NT2/D1 (cell line): ENCODE measurements around the gene LHFPL6.

Experiments used
- DNase-seq: peaks from one replicate; pipeline ENCODE4 v3.0.0-alpha.2; 2011; ENCODE audit warnings: low read depth, low spot score
- H3K27me3 ChIP-seq: 2 replicates; pipeline ENCODE4 v1.6.0; 2011; ENCODE audit warnings: mild to moderate bottlenecking; ENCODE audit not compliant: insufficient read length, insufficient read depth
- H3K36me3 ChIP-seq: 2 replicates; pipeline ENCODE4 v1.6.1; 2011; ENCODE audit warnings: mild to moderate bottlenecking, low read length, mixed read lengths; ENCODE audit not compliant: insufficient read depth, insufficient read length
- H3K4me1 ChIP-seq: 2 replicates; pipeline ENCODE4 v1.5.1; 2011; ENCODE audit not compliant: insufficient read depth, insufficient read length
- H3K4me3 ChIP-seq: 2 replicates; pipeline ENCODE4 v1.5.1; 2011; ENCODE audit warnings: low read depth; ENCODE audit not compliant: insufficient read length
- H3K9ac ChIP-seq: 2 replicates; pipeline ENCODE4 v1.6.0; 2011; ENCODE audit warnings: low read depth; ENCODE audit not compliant: insufficient read length
- H3K9me3 ChIP-seq: 2 replicates; pipeline ENCODE4 v1.5.1; 2011; ENCODE audit warnings: mild to moderate bottlenecking, low read length; ENCODE audit not compliant: insufficient read depth
- SUZ12 ChIP-seq: IDR thresholded peaks from 2 replicates; pipeline ENCODE4 v1.6.1; 2011; ENCODE audit not compliant: insufficient read length, insufficient read depth; ENCODE audit errors: extremely low read depth
- YY1 ChIP-seq: IDR thresholded peaks from 2 replicates; pipeline ENCODE4 v1.6.1; 2011; ENCODE audit not compliant: insufficient read length, insufficient read depth
- ZNF274 ChIP-seq: IDR thresholded peaks from 2 replicates; pipeline ENCODE4 v1.6.1; 2011; ENCODE audit warnings: mild to moderate bottlenecking, low read depth, low read length

The LHFPL6 gene

DNA sequence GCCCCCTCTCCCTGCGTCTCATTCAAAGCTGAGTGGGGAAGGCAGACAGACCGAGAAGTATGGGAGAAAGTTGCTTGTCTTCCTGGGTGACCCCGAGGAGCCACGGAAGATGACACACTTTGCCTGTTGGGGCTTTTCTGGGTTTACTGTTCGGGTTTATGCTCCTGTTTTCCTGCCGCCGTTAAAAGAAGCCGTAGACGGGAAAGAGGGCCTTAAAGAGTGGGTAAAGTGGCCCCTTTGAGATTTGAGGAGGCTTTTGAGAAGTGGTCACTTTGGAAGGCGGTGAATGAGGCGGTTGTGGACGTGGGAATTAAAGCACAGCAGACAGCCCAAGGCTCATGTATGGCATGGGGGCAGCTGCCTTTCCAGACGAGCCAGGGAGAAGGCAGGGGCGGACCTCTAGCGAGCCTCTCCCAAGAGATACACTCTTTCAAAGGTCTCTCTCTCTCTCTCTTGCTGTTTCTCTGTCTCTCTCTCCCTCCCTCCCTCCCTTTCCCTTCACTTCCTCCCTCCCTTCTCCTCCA, 493 bp upstream of the LHFPL6 start:
- Histone ChIP-seq H3K9ac (peak overlapping the region; percentile 85), H3K9me3 (no peaks in the 10 kb centered on the region), H3K4me3 (peak overlapping the region; percentile 76), H3K36me3 (peaks cover 10% of the 10 kb centered on the region), H3K27me3 (no peaks in the 10 kb centered on the region), H3K4me1 (no peaks in the 10 kb centered on the region)
- DNase-seq = no peak
- no peak for TF ChIP-seq ZNF274
- no peak for TF ChIP-seq SUZ12
- TF ChIP-seq YY1 = no peak

DNA sequence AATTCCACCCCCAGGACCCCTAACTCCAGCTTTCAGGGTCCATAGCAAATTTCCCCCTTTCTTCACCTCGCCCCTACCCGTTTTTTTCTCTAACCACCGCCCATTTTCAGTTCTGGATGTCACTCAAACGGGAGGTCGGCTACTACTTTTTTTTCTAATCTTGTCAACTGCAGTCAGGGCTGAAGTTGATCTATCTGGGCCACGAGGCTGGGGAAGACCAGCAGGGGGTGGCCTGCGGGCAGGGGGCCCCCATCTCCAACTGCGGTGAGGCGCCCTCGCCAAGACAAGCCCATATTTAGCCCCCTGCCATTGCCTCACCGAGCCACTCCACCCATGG, 748 bp downstream of the LHFPL6 start:
- peaks cover 10% of the 10 kb centered on the region for H3K36me3 ChIP-seq
- DNase-seq = no peak
- H3K9me3 ChIP-seq = no peaks in the 10 kb centered on the region
- no peaks in the 10 kb centered on the region for H3K4me1 ChIP-seq
- H3K27me3 ChIP-seq = no peaks in the 10 kb centered on the region
- TF ChIP-seq SUZ12 = no peak
- H3K9ac ChIP-seq = peak overlapping the region; percentile 85
- peak overlapping the region; percentile 76 for H3K4me3 ChIP-seq

- no peak for TF ChIP-seq ZNF274
- no peak for TF ChIP-seq SUZ12
- no peak for TF ChIP-seq YY1
- Histone ChIP-seq H3K9ac (peak overlapping the region; percentile 85), H3K36me3 (peaks cover 10% of the 10 kb centered on the region), H3K9me3 (no peaks in the 10 kb centered on the region), H3K4me3 (peak overlapping the region; percentile 76), H3K4me1 (no peaks in the 10 kb centered on the region), H3K27me3 (no peaks in the 10 kb centered on the region)
- no peak for DNase-seq
Measured at GRCh38 chr13:39601636-39602035, 1.4 kb downstream of the LHFPL6 start.

GRCh38 chr13:39600766-39601165, 2.2 kb downstream of the LHFPL6 start:
- no peak overlapping the region for H3K9ac ChIP-seq
- no peak for DNase-seq
- H3K9me3 ChIP-seq = no peaks in the 10 kb centered on the region
- no peaks in the 10 kb centered on the region for H3K27me3 ChIP-seq
- TF ChIP-seq SUZ12 (no peak), ZNF274 (no peak), YY1 (no peak)
- no peaks in the 10 kb centered on the region for H3K4me1 ChIP-seq
- no peak overlapping the region for H3K4me3 ChIP-seq
- peaks cover 10% of the 10 kb centered on the region for H3K36me3 ChIP-seq

- no peaks in the 10 kb centered on the region for H3K27me3 ChIP-seq
- peaks cover 17% of the 10 kb centered on the region for H3K36me3 ChIP-seq
- no peak overlapping the region for H3K4me3 ChIP-seq
- H3K9ac ChIP-seq = no peak overlapping the region
- H3K4me1 ChIP-seq = no peaks in the 10 kb centered on the region
- DNase-seq = no peak
- H3K9me3 ChIP-seq = no peaks in the 10 kb centered on the region
- TF ChIP-seq YY1 (no peak), ZNF274 (no peak), SUZ12 (no peak)
Measured at GRCh38 chr13:39599842-39600241, 3.2 kb downstream of the LHFPL6 start.

GRCh38 chr13:39599012-39599411, 4.0 kb downstream of the LHFPL6 start:
- H3K27me3 ChIP-seq = no peaks in the 10 kb centered on the region
- no peaks in the 10 kb centered on the region for H3K9me3 ChIP-seq
- no peak overlapping the region for H3K9ac ChIP-seq
- H3K4me3 ChIP-seq = no peak overlapping the region
- peaks cover 17% of the 10 kb centered on the region for H3K36me3 ChIP-seq
- no peaks in the 10 kb centered on the region for H3K4me1 ChIP-seq
- no peak for DNase-seq
- TF ChIP-seq YY1 (no peak), SUZ12 (no peak), ZNF274 (no peak)

GRCh38 chr13:39597838-39598237, 5.2 kb downstream of the LHFPL6 start:
- Histone ChIP-seq H3K4me1 (no peaks in the 10 kb centered on the region), H3K9me3 (no peaks in the 10 kb centered on the region), H3K27me3 (no peaks in the 10 kb centered on the region), H3K36me3 (peaks cover 17% of the 10 kb centered on the region), H3K9ac (no peak overlapping the region), H3K4me3 (no peak overlapping the region)
- no peak for DNase-seq
- TF ChIP-seq YY1 (no peak), SUZ12 (no peak), ZNF274 (no peak)

GRCh38 chr13:39596685-39597084, 6.3 kb downstream of the LHFPL6 start:
- no peak for DNase-seq
- no peak for TF ChIP-seq YY1
- TF ChIP-seq SUZ12 = no peak
- no peak for TF ChIP-seq ZNF274
- Histone ChIP-seq H3K4me1 (no peaks in the 10 kb centered on the region), H3K9ac (no peak overlapping the region), H3K4me3 (no peak overlapping the region), H3K36me3 (peaks cover 17% of the 10 kb centered on the region), H3K27me3 (no peaks in the 10 kb centered on the region), H3K9me3 (no peaks in the 10 kb centered on the region)
